Vagina (tissue), 2 donors: ENCODE results near the gene LRRC42.

ENCODE experiments used
- CTCF ChIP-seq, 3 experiments: fragments of 450-650 bp in 2 of 3; fragments of 200-600 bp in 1 of 3; sonication (generic) in 1 of 3; IDR thresholded peaks; one replicate each; pipeline ENCODE4 v1.5.1; 2017 to 2019; ENCODE audit warnings: antibody characterized with exemption in 3 of 3, mild to moderate bottlenecking in 2 of 3, moderate library complexity in 2 of 3
- POLR2A ChIP-seq, 2 donors: fragments of 450-650 bp; IDR thresholded peaks; one replicate each; pipeline ENCODE4 v1.6.1; 2017; ENCODE audit warnings: antibody characterized with exemption in 2 of 2, mild to moderate bottlenecking in 2 of 2, moderate library complexity in 2 of 2
- POLR2AphosphoS5 ChIP-seq, 2 donors: sonication (generic); formaldehyde crosslinking; IDR thresholded peaks; one replicate each; pipeline ENCODE4 v1.9.0; 2017; ENCODE audit warnings: antibody characterized with exemption in 2 of 2, mild to moderate bottlenecking in 2 of 2, low read depth in 1 of 2; ENCODE audit not compliant: insufficient read depth in 1 of 2

GRCh38 chr1:53943490-53944043 is 2.6 kb upstream of the LRRC42 start:
- TF ChIP-seq CTCF (IDR thresholded peaks at IDR 0.05) (no peak), POLR2AphosphoS5 (IDR thresholded peaks at IDR 0.05; ENCODE audit: insufficient read depth in 1 of 2, low read depth in 1 of 2) (no peak), POLR2A (IDR thresholded peaks at IDR 0.05) (no peak)
